HFF-Myc (cell line): ENCODE data around the gene MYADML2.

ENCODE experiments used
- DNase-seq: peaks from one replicate; pipeline ENCODE4 v3.0.0-alpha.2; 2011; ENCODE audit warnings: low read depth; ENCODE audit errors: extremely low read depth
- H3K4me3 ChIP-seq: replicated peaks from 2 replicates; pipeline ENCODE4 v1.5.1; 2011; ENCODE audit warnings: low read depth, mild to moderate bottlenecking, control low read depth, low read length
- CTCF ChIP-seq: IDR thresholded peaks from 2 replicates; pipeline ENCODE4 v1.5.1; 2012; ENCODE audit warnings: mild to moderate bottlenecking, low read depth, low read length, control low read depth; ENCODE audit errors: missing control alignments

The MYADML2 gene

GRCh38 chr17:81905424-81905875, 41.6 kb downstream of the MYADML2 start:
- H3K4me3 ChIP-seq = no peak overlapping the region
- no peak for DNase-seq
- no peak for TF ChIP-seq CTCF

- no peak for TF ChIP-seq CTCF
- no peak for DNase-seq
- H3K4me3 ChIP-seq = no peak overlapping the region
Observed at GRCh38 chr17:81904600-81905423, 42.2 kb downstream of the MYADML2 start.

- TF ChIP-seq CTCF = no peak
- H3K4me3 ChIP-seq = no peak overlapping the region
- no peak for DNase-seq
Observed at GRCh38 chr17:81903896-81904599, 43.0 kb downstream of the MYADML2 start.

- no peak for DNase-seq
- H3K4me3 ChIP-seq = no peak overlapping the region
- TF ChIP-seq CTCF = no peak
Observed at GRCh38 chr17:81903415-81903831, 43.6 kb downstream of the MYADML2 start.

- TF ChIP-seq CTCF = no peak
- H3K4me3 ChIP-seq = no peak overlapping the region
- no peak for DNase-seq
Observed at GRCh38 chr17:81902653-81903414, 44.2 kb downstream of the MYADML2 start.

GRCh38 chr17:81902023-81902652, 44.9 kb downstream of the MYADML2 start, which contains the start of gene NPB:
NPB (plus strand) TSS chr17:81902238; CDS start chr17:81902278, 40 bp downstream.
- no peak for DNase-seq
- H3K4me3 ChIP-seq = no peak within 1 kb of the TSS

More at GRCh38 chr17:81902023-81902652, 44.9 kb downstream of the MYADML2 start, which contains the start of gene NPB:
- no peak for TF ChIP-seq CTCF
